Measurements from ENCODE around the gene NCOA3.

Gene NCOA3

DNA sequence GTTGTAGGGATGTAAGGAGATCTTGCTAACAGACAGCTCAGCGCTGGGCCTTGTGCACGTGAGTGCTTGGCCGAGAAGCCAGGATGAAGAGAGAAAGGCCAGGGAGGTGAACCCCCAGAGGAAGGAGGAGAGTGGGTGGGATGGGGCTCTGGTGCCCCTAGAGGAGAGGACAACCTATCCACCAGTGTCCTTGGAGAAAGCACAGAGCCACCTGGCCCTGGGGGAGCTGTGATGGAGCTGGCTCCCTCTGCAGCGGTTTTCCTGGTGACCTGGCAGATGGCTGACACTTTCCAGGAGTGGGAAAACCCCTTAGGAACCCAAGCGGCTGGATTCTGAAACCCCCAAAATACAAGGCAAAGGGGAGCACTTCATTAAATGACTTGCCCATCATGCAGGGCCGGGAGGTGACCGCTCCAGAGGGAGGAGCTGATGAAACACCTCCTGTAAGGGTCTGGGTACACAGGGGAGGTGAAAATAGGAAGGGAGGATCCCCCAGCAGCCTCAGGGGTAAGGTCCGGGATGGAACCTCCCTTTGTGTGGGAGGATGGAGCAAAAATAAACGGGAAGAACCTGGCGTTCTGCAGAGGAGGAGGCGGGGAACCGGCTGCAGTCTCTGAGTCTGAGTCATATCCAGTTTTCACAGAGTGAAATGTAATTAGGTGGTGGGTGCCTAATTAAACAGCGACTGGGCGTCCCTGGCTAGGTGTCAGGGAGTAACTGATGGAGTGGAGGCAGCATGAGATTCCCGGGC lies 203.2 kb downstream of the NCOA3 start:
- no peak for DNase-seq (ENCODE audit: low read depth, low spot score)

GRCh38 chr20:47705497-47705856 lies 203.8 kb downstream of the NCOA3 start:
- DNase-seq (ENCODE audit: low read depth, low spot score) = no peak

DNA sequence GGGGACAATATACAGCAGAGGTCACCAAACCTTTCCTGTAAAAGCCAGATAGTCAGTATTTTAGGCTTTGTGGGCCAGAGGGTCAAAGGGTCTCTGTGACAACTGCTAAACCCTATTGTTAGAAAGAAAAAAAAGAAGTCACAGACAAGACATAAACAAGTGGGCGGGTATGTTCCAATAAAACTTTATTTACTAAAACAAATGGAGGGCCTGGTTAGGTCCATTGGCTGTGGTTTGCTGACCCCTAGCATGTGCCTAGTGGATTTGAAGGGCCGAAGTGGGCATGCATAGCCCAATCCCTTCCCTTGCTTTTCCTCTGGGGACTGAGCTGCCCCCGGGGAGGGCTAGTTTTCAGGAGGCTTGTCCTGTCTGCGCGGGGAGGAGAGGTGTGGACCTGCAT lies 204.7 kb downstream of the NCOA3 start:
- no peak for DNase-seq (ENCODE audit: low read depth, low spot score)
